Cerebellar nuclear complex (tissue), 1 donor: ENCODE data around the gene ZNF774.
"Not testable (repeated sequence)": the region's sequence is repeated elsewhere in the genome, so short reads cannot be mapped to it uniquely, and the experiment has no call there.

Source experiments
- DNase-seq, 2 experiments: peaks; one replicate each; lab custom pipeline; 2025; lab: John Stamatoyannopoulos, UW

ZNF774 gene

DNA sequence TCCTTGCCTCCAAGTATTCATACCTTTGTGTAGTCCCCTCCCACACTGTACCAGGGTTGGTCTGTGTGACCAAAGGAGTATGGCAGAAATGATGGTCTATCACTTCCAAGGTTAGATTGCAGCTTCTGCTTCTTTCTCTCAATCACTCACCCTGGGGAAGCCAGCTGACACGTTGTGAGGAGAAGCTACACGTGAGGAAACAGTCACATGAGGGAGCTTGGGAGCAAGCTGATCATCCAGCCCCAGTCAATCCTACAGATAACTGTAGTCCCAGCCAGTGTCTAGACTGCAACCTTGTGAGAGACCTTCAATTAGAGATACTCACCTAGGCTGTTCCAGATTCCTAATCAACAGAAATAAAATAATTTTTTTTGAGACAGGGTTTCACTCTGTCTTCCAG is 6.2 kb upstream of the ZNF774 start:
- DNase-seq, result no peak

DNA sequence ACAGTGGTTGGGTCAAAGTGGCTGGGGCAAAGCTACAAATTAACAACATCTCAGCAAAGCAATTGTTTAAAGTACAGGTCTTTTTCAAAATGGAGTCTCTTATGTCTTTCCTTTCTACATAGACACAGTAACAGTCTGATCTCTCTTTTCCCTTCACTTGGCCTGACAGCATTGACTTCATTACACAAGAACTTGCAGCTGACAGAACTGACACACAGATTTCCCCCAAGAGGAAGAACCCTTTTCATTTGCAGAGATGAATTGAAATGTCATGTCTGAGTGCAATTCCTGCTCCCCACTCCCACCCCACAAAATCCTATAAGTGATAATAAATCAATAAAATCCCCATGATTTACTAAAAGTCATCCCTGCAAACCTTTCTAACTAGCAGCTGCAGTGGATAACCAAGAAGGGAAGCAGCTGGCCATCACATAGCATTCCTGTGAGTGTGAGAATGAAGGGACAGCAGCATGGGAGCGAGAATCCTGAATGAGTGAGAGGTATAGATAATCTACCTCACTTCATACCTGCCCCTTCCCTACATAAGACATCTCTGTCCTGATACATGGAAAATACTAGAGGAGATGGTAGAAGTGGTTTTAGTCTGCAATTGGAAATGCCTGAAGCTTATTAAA is 4.5 kb upstream of the ZNF774 start:
- DNase-seq, result not testable (repeated sequence)

DNA sequence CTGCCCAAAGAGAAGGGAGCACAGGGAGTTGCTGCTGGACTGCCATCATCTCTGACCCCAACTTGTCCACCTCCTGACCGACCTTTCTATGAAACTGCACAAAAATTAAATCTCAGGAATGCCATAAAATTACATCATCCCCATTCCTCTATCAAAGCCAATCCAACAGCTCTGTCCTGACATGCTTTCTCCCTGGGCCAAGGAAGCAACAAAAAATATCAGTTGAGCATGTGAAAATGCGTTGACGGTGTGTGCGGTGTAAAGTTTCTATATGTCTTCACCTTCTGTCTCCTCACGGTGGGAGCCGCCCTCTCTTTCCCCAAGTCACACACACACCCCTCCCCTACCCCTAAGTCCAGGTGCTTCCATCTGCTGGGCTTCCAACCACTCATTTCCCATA is 3.6 kb upstream of the ZNF774 start:
- no peak for DNase-seq

DNA sequence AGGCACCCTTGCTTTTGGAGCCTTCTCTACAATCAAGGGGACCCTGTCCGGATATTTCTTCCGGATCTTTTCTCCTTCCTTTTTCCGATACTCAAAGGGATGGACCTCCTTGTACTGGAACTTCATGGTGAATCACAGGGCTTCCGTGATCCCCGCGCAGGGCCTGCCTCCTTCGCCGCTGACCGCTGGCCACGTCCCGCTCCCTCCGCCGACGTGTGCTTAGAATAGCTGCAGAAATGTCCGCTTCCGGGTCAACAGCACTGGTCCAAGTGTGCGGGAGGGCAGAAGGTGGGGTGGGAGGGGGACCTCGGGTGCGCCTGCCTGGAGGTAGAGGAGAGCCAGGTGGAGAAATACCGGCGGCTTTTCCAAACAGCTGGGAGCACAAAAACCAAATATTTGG is 3.0 kb upstream of the ZNF774 start:
- DNase-seq, result no peak

DNA sequence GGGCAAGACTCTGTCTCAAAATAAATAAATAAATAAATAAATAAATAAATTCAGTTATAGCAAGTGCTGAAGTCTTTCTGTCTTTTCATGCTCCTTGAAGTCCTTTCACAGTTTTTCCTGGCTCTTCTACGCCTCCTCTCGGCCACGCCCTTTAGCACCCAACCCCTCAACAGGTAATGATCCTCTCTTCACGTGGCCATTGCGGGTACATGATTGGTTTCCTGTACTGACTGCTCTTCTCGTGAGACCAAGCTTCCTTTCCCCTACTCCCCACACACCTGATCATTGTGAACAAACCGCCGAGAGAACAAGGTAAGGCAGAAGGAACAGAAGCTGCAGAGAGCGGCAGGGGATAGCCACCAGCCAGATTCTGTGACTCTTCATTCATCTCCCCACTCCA is 2.3 kb upstream of the ZNF774 start:
- DNase-seq, result no peak

DNA sequence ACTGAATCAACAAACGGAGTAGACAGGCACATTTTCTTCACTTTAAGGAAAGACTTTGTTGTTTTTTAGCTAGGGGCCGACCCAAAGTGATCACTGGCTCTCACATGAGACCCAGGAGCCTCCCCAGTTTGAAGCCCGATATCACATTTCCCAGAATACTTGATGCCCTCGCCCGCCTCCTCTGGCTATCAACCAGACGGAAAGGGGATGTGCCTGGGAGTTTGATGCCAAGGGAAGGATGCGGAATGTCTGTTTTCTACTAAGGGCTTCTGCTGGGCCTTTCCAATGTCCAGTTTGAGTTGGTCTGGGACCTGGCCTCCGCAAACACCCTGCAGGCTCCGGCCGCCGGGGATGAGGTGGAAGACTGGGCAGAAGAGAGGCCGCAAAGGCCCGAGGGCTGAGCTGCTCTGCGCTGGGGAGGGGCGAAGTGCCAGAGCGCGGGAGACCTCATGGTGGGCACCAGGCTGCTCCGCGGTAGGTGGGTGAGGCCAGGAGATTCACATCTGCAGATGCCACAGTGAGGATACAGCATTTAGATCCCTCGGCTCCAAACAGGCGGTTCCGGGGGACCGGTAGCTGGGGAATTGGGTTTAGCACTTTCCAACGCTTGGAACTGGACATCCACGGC is 491 bp upstream of the ZNF774 start:
- peak in 1 of 2 experiments; percentile 74 for DNase-seq

DNA sequence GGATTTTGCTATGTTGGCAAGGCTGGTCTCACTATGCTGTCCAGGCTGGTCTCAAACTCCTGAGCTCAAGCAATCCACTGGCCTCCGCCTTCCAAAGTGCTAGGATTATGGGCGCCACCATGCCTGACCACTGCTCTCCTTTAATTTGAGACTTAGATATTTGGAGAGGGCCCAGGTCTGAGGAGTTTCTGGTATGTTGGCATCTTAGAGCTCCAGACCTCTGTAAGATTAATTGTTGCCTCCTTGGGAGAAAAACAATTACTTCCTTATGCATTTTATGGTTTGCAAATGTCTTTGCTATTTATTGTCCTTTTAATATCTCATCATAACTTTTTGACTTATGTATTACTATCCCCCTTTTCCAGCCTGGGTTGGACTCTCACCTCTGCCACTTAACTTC is 2.9 kb downstream of the ZNF774 start:
- no peak for DNase-seq

DNA sequence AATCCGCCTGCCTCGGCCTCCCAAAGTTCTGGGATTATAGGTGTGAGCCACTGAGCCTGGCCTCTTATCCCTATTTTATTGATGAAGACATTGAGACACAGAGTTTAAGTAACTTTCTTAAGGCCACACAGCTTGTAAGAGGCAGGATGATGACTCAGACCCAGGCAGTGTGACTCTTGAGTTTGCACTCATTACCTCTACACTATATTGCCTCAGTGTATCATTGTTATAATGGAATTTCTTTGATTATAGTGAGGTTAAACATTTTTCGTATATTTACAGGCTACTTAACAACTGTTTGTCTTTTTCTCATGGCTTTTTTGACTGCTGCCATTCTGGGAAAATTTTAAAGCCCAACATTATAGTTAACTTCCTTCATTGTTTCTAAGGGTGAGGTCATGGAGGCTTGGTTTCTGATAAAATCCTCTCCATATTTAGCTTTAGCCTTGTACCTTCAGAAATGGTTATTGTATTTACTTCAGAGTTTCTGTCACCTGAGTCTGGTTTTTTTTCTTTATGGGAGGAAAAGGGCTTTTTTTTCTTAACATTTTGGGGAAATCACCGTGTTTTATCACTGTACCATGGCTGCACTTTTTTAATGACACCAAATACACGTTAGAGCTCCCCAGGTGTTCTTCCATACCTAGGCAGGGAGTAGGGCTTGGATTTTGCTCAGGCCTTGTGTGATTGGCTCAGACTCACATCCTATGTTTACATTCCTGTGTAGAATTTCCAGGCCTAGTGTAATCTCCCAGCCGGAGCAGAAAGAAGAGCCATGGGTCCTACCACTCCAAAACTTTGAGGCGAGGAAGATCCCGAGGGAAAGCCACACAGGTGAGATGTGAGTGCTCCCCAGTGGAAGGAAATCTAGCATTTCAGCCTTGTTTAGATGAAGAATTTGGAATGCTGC is 6.3 kb downstream of the ZNF774 start:
- DNase-seq, result no peak

DNA sequence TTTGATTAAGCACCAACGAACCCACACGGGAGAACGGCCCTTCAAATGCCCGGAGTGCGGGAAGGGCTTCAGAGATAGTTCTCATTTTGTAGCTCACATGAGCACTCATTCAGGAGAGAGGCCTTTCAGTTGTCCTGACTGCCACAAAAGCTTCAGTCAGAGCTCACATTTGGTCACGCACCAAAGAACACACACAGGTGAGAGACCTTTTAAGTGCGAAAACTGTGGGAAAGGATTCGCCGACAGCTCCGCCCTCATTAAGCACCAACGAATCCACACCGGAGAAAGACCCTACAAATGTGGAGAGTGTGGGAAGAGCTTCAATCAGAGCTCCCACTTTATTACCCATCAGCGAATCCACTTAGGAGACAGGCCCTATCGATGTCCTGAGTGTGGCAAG is 8.7 kb downstream of the ZNF774 start:
- DNase-seq, result no peak

DNA sequence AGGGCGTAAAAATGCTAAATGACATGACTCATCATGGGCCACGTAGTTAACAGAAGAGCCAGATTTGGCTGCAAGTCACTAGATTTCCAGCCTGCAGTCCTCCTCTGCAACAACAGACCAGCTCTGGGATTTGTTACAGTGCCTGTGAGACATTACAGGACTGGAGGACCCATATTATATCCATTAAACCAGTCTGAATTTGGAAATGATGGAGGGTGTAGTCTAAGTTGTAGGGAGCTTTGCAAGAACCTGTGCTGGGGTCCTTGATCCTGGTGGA is 10.8 kb downstream of the ZNF774 start:
- no peak for DNase-seq

DNA sequence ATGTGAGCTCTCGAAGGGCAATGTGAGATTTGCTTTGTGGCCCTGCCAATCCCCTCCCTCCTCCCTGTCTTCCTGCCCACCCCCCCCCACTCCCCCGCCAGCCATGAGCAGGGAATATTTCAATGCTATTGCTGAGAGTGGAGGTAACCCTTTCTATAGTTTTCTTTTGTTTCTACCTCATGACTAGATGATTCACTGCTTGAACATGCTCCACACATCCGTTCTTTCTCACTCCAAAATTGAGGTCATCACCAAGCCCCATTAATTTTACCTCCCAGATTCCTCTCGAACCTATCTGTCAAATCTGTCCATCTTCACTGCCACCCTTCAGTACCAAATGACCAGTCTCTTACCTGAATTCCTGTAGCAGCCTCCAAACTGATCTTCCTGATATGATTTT is 12.2 kb downstream of the ZNF774 start:
- DNase-seq, result no peak

DNA sequence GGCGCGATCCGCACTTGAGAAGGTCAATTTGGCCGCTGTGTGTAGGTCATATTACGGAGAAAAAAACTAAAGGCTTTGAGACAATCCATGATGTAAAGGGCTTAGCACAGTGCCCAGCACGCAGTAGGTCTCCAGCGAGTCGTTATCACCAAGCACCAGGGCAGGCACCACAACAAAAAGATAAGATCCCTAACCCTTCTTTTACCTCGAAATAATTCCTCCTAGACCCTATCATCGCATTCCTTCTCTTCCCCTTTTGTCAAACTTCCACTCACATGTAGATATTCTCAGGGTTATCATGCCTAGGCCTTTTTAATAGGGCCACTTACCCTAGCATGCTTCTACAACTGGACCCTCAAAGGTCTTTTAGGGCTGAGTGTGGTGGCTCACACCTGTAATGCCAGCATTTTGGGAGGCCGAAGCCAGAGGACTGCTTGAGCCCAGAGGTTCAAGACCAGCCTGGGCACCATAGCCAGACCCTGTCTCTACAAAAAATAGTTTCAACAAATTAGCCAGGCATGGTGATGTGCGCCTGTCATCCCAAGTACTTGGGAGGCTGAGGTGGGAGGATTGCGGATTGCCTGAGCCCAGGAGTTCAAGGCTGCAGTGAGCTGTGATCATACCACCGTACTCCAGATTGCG is 13.5 kb downstream of the ZNF774 start:
- no peak for DNase-seq

DNA sequence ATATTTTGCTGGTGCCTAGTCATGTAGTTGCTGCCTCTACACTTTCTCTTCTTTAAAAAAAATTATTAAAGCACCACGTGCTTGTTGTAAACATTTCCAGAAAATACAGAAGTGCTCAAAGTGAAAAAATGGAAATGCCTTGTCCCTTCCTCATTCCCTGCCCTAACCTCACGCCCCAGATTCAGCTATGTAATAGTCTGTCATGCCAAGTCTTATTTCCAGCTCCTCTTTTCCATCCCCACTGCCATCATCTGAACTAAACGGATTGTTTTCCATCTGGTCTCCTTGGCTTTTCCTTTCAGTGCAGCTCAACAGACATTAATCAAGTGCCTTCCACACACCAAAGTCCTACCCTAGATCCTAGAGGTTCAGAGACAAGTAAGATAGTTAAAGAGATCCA is 15.5 kb downstream of the ZNF774 start:
- DNase-seq, result no peak

DNA sequence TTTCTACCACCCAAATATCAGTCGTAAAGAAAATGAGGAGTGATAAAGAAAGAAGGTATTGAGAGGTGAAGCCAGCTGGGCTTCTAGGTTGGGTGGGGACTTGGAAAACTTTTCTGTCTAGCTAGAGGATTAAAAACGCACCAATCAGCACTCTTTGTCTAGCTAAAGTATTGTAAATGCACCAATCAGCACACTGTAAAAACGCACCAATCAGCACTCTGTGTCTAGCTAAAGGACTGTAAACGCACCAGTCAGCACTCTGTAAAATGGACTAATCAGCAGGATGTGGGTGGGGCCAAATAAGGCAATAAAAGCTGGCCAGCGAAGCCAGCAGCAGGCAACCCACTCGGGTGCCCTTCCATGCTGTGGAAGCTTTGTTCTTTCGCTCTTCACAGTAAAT is 23.0 kb downstream of the ZNF774 start:
- no peak for DNase-seq

DNA sequence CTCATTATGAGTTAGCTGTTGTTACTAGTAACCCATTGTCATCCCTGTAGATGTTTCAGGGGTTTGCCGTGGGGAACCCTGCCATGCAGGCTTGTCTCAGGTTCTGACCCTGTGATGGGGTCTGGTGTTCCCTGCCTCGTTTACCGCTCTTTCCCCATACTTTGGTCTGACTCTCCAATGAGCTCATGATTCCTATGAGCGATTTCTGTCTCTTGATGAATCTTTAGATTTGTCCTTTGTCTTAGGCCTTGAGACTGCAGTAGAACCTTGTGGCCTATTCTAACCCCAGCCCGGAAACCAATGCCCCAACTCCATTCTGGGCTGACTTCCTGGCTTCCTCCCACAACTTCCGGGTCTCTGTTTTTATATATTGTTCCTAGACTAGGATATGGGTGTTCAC is 24.7 kb downstream of the ZNF774 start:
- no peak for DNase-seq

DNA sequence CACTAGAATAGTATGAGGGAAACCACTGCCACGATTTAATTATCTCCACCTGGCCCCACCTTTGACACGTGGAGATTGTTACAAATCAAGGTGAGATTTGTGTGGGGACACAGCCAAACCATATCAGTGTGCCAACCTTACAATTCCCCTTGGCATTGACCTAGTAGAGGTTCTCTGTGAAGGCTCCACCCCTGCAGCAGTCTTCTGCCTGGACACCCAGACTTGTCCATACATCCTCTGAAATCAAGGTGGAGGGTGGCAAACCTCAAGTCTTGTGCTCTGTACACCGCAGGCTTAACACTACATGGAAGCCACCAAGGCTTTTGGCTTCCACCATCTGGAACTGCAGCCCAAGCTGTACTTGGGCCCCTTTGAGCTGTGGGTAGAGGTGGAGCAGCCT is 27.2 kb downstream of the ZNF774 start:
- DNase-seq, result no peak

DNA sequence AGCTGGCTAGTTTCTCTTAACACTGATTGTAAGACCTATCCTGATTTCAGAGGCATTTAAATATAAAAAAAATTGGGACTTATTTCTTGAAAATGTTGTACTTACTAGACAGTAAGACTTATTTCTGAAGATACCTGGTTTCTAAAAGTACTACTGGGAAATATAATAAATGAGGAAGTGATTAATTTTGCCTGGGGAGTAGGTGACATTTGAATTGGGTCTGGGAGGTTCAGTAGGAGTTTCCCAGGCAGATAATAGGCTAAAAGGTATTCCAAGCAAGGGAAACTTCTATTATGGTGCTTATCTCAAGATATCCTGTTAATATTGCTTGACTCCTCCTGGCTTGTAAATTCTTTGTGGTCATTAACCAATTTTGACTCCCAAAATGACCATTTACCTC is 29.4 kb downstream of the ZNF774 start:
- no peak for DNase-seq

DNA sequence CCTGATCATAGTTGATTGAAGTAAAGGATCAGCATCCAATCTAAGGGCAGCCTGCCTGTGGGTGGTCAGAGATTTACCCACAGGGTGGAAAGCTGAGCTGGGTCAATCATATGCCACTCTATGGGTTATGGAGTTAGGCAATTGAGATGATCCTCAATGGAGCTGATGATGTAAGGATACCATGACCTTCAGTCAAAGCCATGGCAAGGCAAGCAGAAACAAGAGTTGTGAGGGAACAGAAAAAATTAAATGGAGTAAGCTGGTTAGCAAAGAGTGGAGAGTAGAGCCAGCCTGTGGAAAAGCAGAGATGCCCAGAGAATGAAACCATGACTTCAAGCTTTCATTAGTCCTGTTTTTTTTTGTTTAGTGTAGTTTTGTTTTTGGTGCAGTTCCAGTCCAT is 30.2 kb downstream of the ZNF774 start:
- DNase-seq, result no peak

DNA sequence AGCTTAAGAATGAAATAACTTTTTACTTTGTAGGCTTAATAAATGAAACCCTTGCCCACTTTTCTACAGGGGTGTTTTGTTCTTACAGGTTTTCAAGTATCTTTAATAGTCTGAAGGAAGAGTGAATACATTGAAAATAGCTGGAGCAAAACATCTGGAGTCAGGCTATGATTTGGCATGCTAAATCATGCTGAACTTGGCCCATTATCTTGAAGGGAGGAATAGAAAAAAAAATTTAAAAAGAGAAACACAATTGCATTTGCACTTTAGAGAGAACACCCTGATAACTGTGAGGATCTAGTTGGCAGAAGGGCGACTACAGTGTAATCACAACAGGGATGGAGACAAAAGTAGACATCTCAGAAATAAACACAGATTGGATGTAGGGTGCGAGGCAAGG is 34.1 kb downstream of the ZNF774 start:
- DNase-seq, result no peak

DNA sequence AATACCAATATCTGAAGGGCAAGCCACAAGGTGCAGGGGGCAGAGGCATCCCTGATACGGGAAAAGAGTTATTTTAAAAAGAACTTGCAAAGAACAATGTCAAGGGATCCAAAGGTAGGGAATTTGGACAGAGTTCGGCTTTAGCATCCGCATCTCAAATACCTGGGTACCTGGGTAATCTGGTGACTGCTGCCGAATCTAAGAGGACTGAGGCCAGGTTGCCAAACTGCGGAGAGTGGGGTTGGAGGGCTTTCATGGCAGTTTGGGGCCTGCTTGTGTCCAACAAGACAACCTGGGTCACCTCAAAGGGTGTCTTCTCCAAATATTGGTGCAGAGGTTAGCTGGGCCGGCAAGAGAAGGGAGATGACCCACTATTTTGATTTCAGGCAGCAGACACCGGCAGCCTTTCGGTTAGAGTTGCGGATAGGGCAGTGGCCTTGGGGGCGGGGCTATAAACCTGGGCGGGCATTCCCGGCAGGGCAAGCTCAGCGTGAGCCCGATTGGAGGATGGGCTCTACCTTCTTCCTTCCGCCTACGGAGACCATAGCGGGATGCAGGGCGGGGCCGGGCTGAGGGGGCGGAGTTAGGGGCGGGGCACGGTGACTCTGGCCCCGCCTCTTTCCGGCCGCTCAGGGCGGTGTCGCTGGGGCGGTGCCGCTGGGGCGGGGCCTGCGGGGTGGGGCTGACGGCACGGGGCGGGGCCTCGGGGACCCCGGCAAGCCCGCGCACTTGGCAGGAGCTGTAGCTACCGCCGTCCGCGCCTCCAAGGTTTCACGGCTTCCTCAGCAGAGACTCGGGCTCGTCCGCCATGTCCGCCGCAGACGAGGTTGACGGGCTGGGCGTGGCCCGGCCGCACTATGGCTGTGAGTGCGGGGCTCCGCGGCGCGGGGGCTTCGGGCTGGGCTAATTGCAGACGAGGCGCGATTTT is 35.7 kb downstream of the ZNF774 start, which contains the start of gene IQGAP1:
Gene IQGAP1, plus strand, starts transcription at position 709 of the 928 bp plus-strand sequence. Its CDS starts 100 bp downstream, at position 809.
- peak; percentile 90 to 92 for DNase-seq
